ENCODE measurements around the gene RTF2.
A peak's percentile ranks its signal among the peaks of the same experiment; 100 is the strongest.
"Not testable (repeated sequence)": the region's sequence is repeated elsewhere in the genome, so short reads cannot be mapped to it uniquely, and the experiment has no call there.

Gene RTF2

DNA sequence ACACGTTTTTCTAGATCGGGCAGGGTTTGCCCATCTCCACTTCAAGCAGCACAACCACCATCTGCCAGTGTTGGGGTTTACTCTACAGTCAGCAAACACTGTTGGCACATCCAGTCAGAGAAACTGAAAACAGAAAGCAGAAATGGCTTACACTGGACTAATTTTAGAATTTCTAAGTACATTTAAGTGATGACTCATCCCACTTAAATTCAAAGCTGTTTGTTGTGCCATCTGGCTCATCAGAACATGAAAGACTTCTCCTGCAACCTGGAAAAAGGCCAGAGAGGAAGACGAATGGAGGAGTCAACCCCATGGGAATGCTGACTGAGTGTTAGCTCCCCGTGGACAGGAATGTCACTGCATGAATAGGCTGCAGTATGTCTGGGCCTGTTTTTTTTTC lies 86.4 kb downstream of the RTF2 start:
- DNase-seq = peak; percentile 99

GRCh38 chr20:56558968-56559367 lies 90.5 kb downstream of the RTF2 start:
- no peak for DNase-seq

GRCh38 chr20:56564526-56564925 lies 96.1 kb downstream of the RTF2 start:
- DNase-seq = not testable (repeated sequence)

- no peak for DNase-seq
These were observed 97.1 kb downstream of the RTF2 start for GRCh38 chr20:56565511-56565910.

- peak; percentile 77 for DNase-seq
These were observed 98.2 kb downstream of the RTF2 start for GRCh38 chr20:56566621-56567020.
